Measurements from ENCODE around the gene HCN2. TPM values are rescaled to one million over a fixed set of nuclear protein-coding genes. Genes with fewer than 3 reads are reported as not detected.

HCN2 gene
- total RNA-seq, 3 donors from 2014 or later (not counting 1 experiment from before 2014, with no cell fraction given), result 0.96 to 1.6 (median 1.1) TPM

DNA sequence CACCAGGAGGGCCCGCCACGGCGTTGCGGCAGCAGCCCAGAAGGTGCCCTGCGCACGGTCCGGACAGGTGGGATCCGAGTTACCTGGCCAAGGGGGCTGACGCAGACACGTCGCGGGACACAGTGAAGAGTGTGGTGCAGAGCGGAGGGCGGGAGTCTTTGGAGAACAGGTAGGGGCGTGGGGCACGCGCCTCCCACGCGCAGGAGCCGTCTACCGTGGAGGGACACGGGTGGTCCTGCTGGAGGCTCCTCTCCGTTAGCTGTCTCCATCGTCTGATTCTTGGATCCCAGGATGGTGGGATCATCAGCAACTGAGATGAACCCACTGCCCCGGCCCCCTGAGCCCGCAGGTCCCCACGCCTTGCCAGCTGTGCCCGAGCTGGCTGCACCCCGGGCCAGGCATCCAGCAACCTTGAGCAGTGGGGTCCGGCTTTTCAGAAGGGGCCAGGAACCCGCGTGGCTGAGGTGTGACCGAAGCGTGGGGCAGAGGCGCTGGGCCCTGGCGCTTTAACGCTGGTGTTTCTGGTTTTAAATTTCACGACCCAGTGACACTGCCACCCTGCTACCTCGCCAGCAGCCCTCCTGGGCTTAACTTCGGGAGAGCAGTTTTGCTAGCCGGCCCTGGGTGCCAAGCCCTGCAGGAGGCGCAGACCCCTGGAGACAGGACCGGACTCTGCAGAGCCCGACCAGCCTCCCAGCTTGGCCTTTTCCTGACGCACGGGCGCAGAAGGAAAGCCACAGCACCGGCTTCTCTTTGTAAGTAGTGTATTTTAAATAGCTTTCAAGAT lies 57.3 kb downstream of the HCN2 start:
- Histone ChIP-seq H3K36me3 (ENCODE audit: control insufficient read depth, insufficient read depth, low read length) (peaks cover 44% of the 10 kb centered on the region), H3K27ac (ENCODE audit: low read length) (no peak overlapping the region), H3K27me3 (ENCODE audit: control insufficient read depth, insufficient read depth, low read length) (no peaks in the 10 kb centered on the region), H3K9me3 (ENCODE audit: control insufficient read depth, insufficient read depth, low read length) (no peaks in the 10 kb centered on the region), H3K4me3 (ENCODE audit: low read length) (no peak overlapping the region), H3K4me1 (ENCODE audit: control insufficient read depth, insufficient read depth, low read length) (peaks cover 3% of the 10 kb centered on the region)
- Mint-ChIP-seq H3K27me3 (ENCODE audit: low read depth in 2 of 2) (no peaks in the 10 kb centered on the region), H3K9me3 (no peaks in the 10 kb centered on the region), H3K27ac (no peak overlapping the region), H3K36me3 (no peaks in the 10 kb centered on the region), H3K4me3 (no peak overlapping the region), H3K4me1 (peaks cover 0 to 4% of the 10 kb centered on the region in 2 donors)
- TF ChIP-seq, protein P1, sequence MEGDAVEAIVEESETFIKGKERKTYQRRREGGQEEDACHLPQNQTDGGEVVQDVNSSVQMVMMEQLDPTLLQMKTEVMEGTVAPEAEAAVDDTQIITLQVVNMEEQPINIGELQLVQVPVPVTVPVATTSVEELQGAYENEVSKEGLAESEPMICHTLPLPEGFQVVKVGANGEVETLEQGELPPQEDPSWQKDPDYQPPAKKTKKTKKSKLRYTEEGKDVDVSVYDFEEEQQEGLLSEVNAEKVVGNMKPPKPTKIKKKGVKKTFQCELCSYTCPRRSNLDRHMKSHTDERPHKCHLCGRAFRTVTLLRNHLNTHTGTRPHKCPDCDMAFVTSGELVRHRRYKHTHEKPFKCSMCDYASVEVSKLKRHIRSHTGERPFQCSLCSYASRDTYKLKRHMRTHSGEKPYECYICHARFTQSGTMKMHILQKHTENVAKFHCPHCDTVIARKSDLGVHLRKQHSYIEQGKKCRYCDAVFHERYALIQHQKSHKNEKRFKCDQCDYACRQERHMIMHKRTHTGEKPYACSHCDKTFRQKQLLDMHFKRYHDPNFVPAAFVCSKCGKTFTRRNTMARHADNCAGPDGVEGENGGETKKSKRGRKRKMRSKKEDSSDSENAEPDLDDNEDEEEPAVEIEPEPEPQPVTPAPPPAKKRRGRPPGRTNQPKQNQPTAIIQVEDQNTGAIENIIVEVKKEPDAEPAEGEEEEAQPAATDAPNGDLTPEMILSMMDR (IDR thresholded peaks at IDR 0.05), result no peak
- DNase-seq (no peak), ATAC-seq (no peak)
- WGBS (ENCODE audit: insufficient coverage), result 86% methylated on average over 47 of the region's 48 CpGs
- intact Hi-C loops (cut with micrococcal nuclease), result no loop called here

DNA sequence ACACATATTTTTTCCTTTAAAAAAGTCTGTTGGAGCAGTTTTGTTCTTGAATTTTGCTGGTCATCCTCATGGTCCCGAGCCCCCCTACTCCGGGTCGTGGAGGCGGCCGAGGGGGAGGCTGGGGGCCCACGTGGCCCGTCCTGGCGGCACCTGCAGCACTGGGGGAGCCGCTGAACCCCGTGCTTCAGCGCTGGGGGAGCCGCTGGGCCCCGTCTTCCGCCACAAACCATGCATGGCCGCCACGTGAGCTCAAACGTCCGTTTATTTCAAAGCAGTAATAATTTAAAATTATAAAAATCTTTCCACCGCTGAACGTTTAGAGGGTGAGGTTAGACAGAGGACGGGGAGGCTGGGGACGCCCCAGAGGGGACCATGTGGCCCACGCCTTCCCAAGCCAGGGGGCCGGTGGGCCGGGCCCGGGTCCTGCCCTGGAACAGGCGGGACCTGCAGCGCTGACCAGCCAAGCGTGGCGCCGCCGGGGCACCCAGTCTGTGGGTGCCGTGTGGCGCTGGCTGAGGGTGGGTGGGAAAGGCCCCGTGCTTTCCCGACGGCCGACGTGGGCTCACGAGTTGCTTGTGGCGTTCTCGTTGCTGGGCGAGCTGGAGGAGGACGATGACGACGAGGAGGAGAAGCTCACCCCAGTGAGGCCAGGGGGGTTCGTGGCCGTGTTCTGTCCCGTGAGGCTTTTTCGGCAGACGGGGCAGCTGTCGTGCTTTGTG lies 58.0 kb downstream of the HCN2 start:
- TF ChIP-seq, protein P1 (IDR thresholded peaks at IDR 0.05), result no peak
- DNase-seq (no peak), ATAC-seq (no peak)
- Mint-ChIP-seq H3K27me3 (ENCODE audit: low read depth in 2 of 2) (no peaks in the 10 kb centered on the region), H3K36me3 (no peaks in the 10 kb centered on the region), H3K27ac (no peak overlapping the region), H3K4me3 (no peak overlapping the region), H3K9me3 (no peaks in the 10 kb centered on the region), H3K4me1 (peaks cover 0 to 4% of the 10 kb centered on the region in 2 donors)
- H3K9me3 ChIP-seq (ENCODE audit: control insufficient read depth, insufficient read depth, low read length), result no peaks in the 10 kb centered on the region
- 91% methylated on average over 51 of the region's 52 CpGs for WGBS (ENCODE audit: insufficient coverage)
- H3K4me3 ChIP-seq (ENCODE audit: low read length), result no peak overlapping the region
- H3K36me3 ChIP-seq (ENCODE audit: control insufficient read depth, insufficient read depth, low read length), result peaks cover 51% of the 10 kb centered on the region
- intact Hi-C loops (cut with micrococcal nuclease), result no loop called here
- H3K27me3 ChIP-seq (ENCODE audit: control insufficient read depth, insufficient read depth, low read length), result no peaks in the 10 kb centered on the region
- no peak overlapping the region for H3K27ac ChIP-seq (ENCODE audit: low read length)
- H3K4me1 ChIP-seq (ENCODE audit: control insufficient read depth, insufficient read depth, low read length), result peaks cover 10% of the 10 kb centered on the region

DNA sequence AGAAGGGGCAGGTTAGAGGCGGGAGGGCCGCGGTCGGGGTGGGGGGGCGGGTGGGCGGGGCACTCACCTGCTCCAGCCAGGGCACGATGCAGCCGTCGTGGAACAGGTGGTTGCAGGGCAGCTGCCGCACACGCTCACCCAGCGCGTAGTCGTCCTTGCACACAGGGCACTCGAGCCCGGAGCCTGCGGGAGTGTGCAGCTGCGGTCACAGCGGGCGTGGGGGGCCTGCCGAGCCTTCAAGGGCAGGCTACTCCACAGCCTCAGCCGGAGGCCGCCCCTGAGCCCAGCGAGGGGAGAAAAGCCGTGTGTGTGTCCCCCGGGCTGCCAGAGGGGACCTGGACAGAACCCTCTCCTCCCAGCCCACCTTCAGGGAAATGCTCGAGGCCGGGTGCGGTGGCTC lies 58.6 kb downstream of the HCN2 start:
- no peak overlapping the region for H3K4me3 ChIP-seq (ENCODE audit: low read length)
- peaks cover 0 to 4% of the 10 kb centered on the region in 2 donors for H3K4me1 Mint-ChIP-seq
- H3K9me3 ChIP-seq (ENCODE audit: control insufficient read depth, insufficient read depth, low read length), result no peaks in the 10 kb centered on the region
- TF ChIP-seq, protein P1 (IDR thresholded peaks at IDR 0.05), result no peak
- no peak overlapping the region for H3K27ac Mint-ChIP-seq
- H3K36me3 Mint-ChIP-seq, result no peaks in the 10 kb centered on the region
- no peaks in the 10 kb centered on the region for H3K9me3 Mint-ChIP-seq
- no peak overlapping the region for H3K27ac ChIP-seq (ENCODE audit: low read length)
- DNase-seq (no peak), ATAC-seq (no peak)
- H3K27me3 Mint-ChIP-seq (ENCODE audit: low read depth in 2 of 2), result no peaks in the 10 kb centered on the region
- peaks cover 16% of the 10 kb centered on the region for H3K4me1 ChIP-seq (ENCODE audit: control insufficient read depth, insufficient read depth, low read length)
- no peaks in the 10 kb centered on the region for H3K27me3 ChIP-seq (ENCODE audit: control insufficient read depth, insufficient read depth, low read length)
- WGBS (ENCODE audit: insufficient coverage), result 96% methylated on average over 28 of the region's 29 CpGs
- H3K36me3 ChIP-seq (ENCODE audit: control insufficient read depth, insufficient read depth, low read length), result peaks cover 56% of the 10 kb centered on the region
- H3K4me3 Mint-ChIP-seq, result no peak overlapping the region
- intact Hi-C loops (cut with micrococcal nuclease), result no loop called here

Measured in natural killer cell (primary cell).